Astrocyte (in vitro differentiated cells and primary cell): Measurements from ENCODE around the gene CFTR.

Experiments
- CTCF ChIP-seq: IDR thresholded peaks from 2 replicates; pipeline ENCODE4 v1.5.1; 2011; ENCODE audit warnings: low read depth, mild to moderate bottlenecking, inconsistent platforms, low read length, moderate library complexity; ENCODE audit not compliant: insufficient read depth
- EZH2 ChIP-seq: IDR thresholded peaks from 2 replicates; pipeline ENCODE4 v1.6.1; 2012; ENCODE audit warnings: mild to moderate bottlenecking, low read length, inconsistent platforms; ENCODE audit not compliant: insufficient read depth

GRCh38 chr7:117705630-117706029 is 225.8 kb downstream of the CFTR start:
- TF ChIP-seq CTCF (no peak), EZH2 (no peak)
